Dermis microvascular lymphatic vessel endothelial cell (primary cell): ENCODE results near the gene TPM4. TPM values are rescaled to one million over a fixed set of nuclear protein-coding genes. Genes with fewer than 3 reads are reported as not detected.
"Not testable (repeated sequence)": the region's sequence is repeated elsewhere in the genome, so short reads cannot be mapped to it uniquely, and the experiment has no call there.

Experiments used
- DNase-seq, 2 donors: peaks; one replicate each; pipeline versions ENCODE4 v3.0.0 to v3.0.0-alpha.2; 2010; ENCODE audit warnings: low read depth in 2 of 2
- total RNA-seq: library from RNA; depleted of rRNA; stranded (reverse); fragments of >200 nt; gene quantifications from 2 replicates; pipeline ENCODE4 v1.2.1, GENCODE V29; 2014

Gene TPM4
- total RNA-seq, 1 donor from 2014 or later: 424 TPM

GRCh38 chr19:16095071-16095571, 18.8 kb downstream of the TPM4 start:
- no peak for DNase-seq

- peak in 1 of 2 donors; percentile 61 for DNase-seq
These were observed 20.1 kb downstream of the TPM4 start for GRCh38 chr19:16096280-16096855.

- no peak for DNase-seq
These were observed 22.1 kb downstream of the TPM4 start for GRCh38 chr19:16098416-16098768.

- no peak for DNase-seq
These were observed 22.5 kb downstream of the TPM4 start for GRCh38 chr19:16098821-16099220.

GRCh38 chr19:16099314-16099965, 23.1 kb downstream of the TPM4 start:
- not testable (repeated sequence) for DNase-seq

- DNase-seq: no peak
These were observed 24.2 kb downstream of the TPM4 start for GRCh38 chr19:16100524-16100923.

GRCh38 chr19:16104722-16105121, 28.4 kb downstream of the TPM4 start:
- no peak for DNase-seq

- DNase-seq: no peak
These were observed 29.8 kb downstream of the TPM4 start for GRCh38 chr19:16106121-16106520.

- peak; percentile 97 to 100 for DNase-seq
These were observed 35.0 kb downstream of the TPM4 start, which contains the start of gene RAB8A for GRCh38 chr19:16111160-16111908. Gene RAB8A (plus strand): TSS chr19:16111889. CDS start chr19:16111902, 13 bp downstream.

- DNase-seq: no peak
These were observed 35.8 kb downstream of the TPM4 start for GRCh38 chr19:16111909-16112752.

GRCh38 chr19:16112778-16113177, 36.5 kb downstream of the TPM4 start:
- DNase-seq: no peak

GRCh38 chr19:16113727-16114126, 37.4 kb downstream of the TPM4 start:
- no peak for DNase-seq

GRCh38 chr19:16115301-16116039, 39.2 kb downstream of the TPM4 start:
- no peak for DNase-seq

GRCh38 chr19:16116067-16116466, 39.8 kb downstream of the TPM4 start:
- peak in 1 of 2 donors; percentile 60 for DNase-seq

- no peak for DNase-seq
These were observed 41.3 kb downstream of the TPM4 start for GRCh38 chr19:16117594-16118033.

- DNase-seq: no peak
These were observed 42.3 kb downstream of the TPM4 start for GRCh38 chr19:16118489-16119033.

- DNase-seq: not testable (repeated sequence)
These were observed 43.0 kb downstream of the TPM4 start for GRCh38 chr19:16119075-16119857.

- DNase-seq: no peak
These were observed 44.8 kb downstream of the TPM4 start for GRCh38 chr19:16121141-16121540.

GRCh38 chr19:16121967-16122366, 45.7 kb downstream of the TPM4 start:
- DNase-seq: no peak

GRCh38 chr19:16124953-16125352, 48.7 kb downstream of the TPM4 start:
- DNase-seq: no peak
